ENCODE measurements around the gene EMID1. TPM values are rescaled to one million over a fixed set of nuclear protein-coding genes. Genes with fewer than 3 reads are reported as not detected.

Gene EMID1
- total RNA-seq, 1 experiment from 2014 or later = 6.1 TPM

DNA sequence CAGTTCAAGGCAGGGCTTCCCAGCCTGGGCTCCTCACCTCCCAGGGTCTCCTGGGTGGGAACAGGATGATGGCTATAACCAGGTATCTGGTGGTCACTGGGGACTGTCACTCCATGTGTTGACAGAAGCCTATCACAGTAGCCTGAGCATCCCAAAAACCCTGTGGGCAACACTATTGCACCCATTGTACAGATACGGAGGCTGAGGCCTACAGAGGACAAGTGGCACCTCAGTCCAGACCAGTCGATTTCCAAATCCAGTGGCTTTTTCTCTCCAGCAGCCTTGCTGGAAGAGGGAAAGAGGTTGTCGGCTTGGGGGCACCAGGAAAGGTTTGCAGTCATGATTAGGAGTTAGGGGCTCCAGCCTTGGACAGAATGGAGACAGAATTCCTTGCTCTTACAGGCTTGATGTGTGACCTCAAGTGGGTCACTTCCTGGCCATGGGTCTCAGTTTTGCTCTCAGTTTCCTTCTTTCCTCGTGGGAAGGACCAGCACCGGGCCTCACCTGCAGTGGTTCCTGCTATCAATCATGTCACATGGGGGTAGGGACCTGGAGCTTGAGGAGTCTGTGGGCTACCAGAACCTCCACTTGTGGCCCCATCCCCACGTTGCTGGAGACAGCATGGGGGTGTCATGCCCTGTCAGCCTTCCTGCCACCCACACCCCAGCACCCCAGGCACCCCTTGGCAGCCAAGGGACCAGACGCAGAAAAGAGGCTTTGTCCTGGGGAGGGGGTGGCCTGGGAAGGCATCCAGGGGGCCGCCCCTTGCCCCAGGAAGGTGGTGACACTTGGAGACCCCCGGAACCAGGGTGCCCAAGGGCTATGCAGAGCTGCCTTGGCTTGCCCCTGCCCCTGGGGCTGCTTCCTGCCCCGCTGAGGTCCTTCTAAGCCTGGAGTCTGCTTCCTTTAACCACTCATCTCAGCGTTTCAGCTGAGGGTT, 2.1 kb downstream of the EMID1 start:
- Mint-ChIP-seq H3K27me3 (ENCODE audit: low read depth) (peaks cover 9% of the 10 kb centered on the region), H3K9me3 (no peaks in the 10 kb centered on the region), H3K36me3 (no peaks in the 10 kb centered on the region), H3K4me1 (peaks cover 16% of the 10 kb centered on the region), H3K4me3 (no peak overlapping the region), H3K27ac (no peak overlapping the region)
- TF ChIP-seq ELF4 (CRISPR knock-in tag; IDR thresholded peaks at IDR 0.05; ENCODE audit: low read depth) = no peak
- no peak for TF ChIP-seq ZNF317 (CRISPR knock-in tag; IDR thresholded peaks at IDR 0.05; ENCODE audit: borderline replicate concordance, low read depth)
- POLR2A ChIA-PET = interaction anchor here (0.5 kb wide), 1 partner anchor 168 kb away, joined by 8 read pairs; no protein-coding TSS in a partner anchor
- DNase-seq (ENCODE audit: low spot score) (no peak), ATAC-seq (no peak)
- CTCF ChIA-PET = interaction anchor here (1.1 to 9.4 kb wide), 6 partner anchors 14 to 59 kb away, joined by 3 to 171 read pairs (median 6); no protein-coding TSS in a partner anchor

DNA sequence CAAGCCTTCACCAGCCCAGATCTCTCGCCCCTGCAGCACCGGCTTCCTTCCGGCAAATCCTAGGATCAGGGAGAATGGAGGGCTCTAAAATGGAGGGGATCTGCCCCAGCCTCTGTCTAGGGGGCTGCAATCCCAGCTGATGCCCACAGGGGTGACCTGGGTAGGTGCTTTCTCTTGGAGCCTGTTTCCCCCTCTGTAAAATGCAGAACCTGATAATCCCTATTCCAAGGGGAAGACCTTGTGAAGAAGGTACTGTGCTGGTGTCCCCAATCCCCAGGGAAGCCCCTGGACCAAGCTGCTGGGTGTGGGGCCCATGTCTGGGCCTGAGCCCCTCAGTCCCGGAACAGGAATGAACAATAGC, 2.8 kb downstream of the EMID1 start:
- POLR2A ChIA-PET = interaction anchor here (0.5 kb wide), 1 partner anchor 167 kb away, joined by 8 read pairs; no protein-coding TSS in a partner anchor
- H3K4me1 Mint-ChIP-seq = peaks cover 16% of the 10 kb centered on the region
- TF ChIP-seq NR3C1 (CRISPR knock-in tag; conservative IDR thresholded peaks at IDR 0.05; ENCODE audit: low read depth) = no peak
- no peak for TF ChIP-seq ELF4 (CRISPR knock-in tag; IDR thresholded peaks at IDR 0.05; ENCODE audit: low read depth)
- TF ChIP-seq ZNF232 (CRISPR knock-in tag; IDR thresholded peaks at IDR 0.05) = no peak
- no peak for TF ChIP-seq TEAD4 (CRISPR knock-in tag; IDR thresholded peaks at IDR 0.05)
- TF ChIP-seq FOXJ3 (CRISPR knock-in tag; IDR thresholded peaks at IDR 0.05; ENCODE audit: borderline replicate concordance) = no peak
- TF ChIP-seq ATF1 (CRISPR knock-in tag; IDR thresholded peaks at IDR 0.05) = no peak
- TF ChIP-seq PRRX2 (CRISPR knock-in tag; IDR thresholded peaks at IDR 0.05) = no peak
- TF ChIP-seq ZNF138 (CRISPR knock-in tag; conservative IDR thresholded peaks at IDR 0.05) = no peak
- TF ChIP-seq, protein P1, sequence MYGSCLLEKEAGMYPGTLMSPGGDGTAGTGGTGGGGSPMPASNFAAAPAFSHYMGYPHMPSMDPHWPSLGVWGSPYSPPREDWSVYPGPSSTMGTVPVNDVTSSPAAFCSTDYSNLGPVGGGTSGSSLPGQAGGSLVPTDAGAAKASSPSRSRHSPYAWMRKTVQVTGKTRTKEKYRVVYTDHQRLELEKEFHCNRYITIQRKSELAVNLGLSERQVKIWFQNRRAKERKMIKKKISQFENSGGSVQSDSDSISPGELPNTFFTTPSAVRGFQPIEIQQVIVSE (CRISPR knock-in tag; IDR thresholded peaks at IDR 0.05; ENCODE audit: borderline replicate concordance) = no peak
- no peak for TF ChIP-seq CBFB (CRISPR knock-in tag; IDR thresholded peaks at IDR 0.05; ENCODE audit: low read depth)
- TF ChIP-seq ZNF317 (CRISPR knock-in tag; IDR thresholded peaks at IDR 0.05; ENCODE audit: borderline replicate concordance, low read depth) = no peak
- TF ChIP-seq, protein P2, sequence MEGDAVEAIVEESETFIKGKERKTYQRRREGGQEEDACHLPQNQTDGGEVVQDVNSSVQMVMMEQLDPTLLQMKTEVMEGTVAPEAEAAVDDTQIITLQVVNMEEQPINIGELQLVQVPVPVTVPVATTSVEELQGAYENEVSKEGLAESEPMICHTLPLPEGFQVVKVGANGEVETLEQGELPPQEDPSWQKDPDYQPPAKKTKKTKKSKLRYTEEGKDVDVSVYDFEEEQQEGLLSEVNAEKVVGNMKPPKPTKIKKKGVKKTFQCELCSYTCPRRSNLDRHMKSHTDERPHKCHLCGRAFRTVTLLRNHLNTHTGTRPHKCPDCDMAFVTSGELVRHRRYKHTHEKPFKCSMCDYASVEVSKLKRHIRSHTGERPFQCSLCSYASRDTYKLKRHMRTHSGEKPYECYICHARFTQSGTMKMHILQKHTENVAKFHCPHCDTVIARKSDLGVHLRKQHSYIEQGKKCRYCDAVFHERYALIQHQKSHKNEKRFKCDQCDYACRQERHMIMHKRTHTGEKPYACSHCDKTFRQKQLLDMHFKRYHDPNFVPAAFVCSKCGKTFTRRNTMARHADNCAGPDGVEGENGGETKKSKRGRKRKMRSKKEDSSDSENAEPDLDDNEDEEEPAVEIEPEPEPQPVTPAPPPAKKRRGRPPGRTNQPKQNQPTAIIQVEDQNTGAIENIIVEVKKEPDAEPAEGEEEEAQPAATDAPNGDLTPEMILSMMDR (IDR thresholded peaks at IDR 0.05) = no peak
- TF ChIP-seq, protein P3, sequence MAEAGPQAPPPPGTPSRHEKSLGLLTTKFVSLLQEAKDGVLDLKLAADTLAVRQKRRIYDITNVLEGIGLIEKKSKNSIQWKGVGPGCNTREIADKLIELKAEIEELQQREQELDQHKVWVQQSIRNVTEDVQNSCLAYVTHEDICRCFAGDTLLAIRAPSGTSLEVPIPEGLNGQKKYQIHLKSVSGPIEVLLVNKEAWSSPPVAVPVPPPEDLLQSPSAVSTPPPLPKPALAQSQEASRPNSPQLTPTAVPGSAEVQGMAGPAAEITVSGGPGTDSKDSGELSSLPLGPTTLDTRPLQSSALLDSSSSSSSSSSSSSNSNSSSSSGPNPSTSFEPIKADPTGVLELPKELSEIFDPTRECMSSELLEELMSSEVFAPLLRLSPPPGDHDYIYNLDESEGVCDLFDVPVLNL (CRISPR knock-in tag; IDR thresholded peaks at IDR 0.05; ENCODE audit: borderline replicate concordance, low read depth) = no peak
- TF ChIP-seq HMGA2 (CRISPR knock-in tag; IDR thresholded peaks at IDR 0.05) = no peak
- TF ChIP-seq, protein P4, sequence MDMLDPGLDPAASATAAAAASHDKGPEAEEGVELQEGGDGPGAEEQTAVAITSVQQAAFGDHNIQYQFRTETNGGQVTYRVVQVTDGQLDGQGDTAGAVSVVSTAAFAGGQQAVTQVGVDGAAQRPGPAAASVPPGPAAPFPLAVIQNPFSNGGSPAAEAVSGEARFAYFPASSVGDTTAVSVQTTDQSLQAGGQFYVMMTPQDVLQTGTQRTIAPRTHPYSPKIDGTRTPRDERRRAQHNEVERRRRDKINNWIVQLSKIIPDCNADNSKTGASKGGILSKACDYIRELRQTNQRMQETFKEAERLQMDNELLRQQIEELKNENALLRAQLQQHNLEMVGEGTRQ (CRISPR knock-in tag; IDR thresholded peaks at IDR 0.05) = no peak
- TF ChIP-seq NFE2L1 (CRISPR knock-in tag; IDR thresholded peaks at IDR 0.05) = no peak

More for the DNA sequence above, 2.8 kb downstream of the EMID1 start:
- peak; percentile 19; the same call in 1 of the 2 replicates for ATAC-seq
- DNase-seq (ENCODE audit: low spot score) = no peak
- no peaks in the 10 kb centered on the region for H3K9me3 Mint-ChIP-seq
- H3K27ac Mint-ChIP-seq = no peak overlapping the region
- no peak overlapping the region for H3K4me3 Mint-ChIP-seq
- no peaks in the 10 kb centered on the region for H3K36me3 Mint-ChIP-seq
- CTCF ChIA-PET = interaction anchor here (1.0 to 9.4 kb wide), 6 partner anchors 14 to 58 kb away, joined by 3 to 171 read pairs (median 4); no protein-coding TSS in a partner anchor
- H3K27me3 Mint-ChIP-seq (ENCODE audit: low read depth) = peaks cover 9% of the 10 kb centered on the region

All from WTC11 (cell line).